HUDEP-2 (cell line): Measurements from ENCODE around the gene LRRFIP1.

Experiments used
- DNase-seq, 76 experiments: peaks; one replicate each; lab custom pipeline; 2025; ENCODE audit not compliant: unreplicated experiment in 76 of 76; lab: John Stamatoyannopoulos, UW

Gene LRRFIP1

DNA sequence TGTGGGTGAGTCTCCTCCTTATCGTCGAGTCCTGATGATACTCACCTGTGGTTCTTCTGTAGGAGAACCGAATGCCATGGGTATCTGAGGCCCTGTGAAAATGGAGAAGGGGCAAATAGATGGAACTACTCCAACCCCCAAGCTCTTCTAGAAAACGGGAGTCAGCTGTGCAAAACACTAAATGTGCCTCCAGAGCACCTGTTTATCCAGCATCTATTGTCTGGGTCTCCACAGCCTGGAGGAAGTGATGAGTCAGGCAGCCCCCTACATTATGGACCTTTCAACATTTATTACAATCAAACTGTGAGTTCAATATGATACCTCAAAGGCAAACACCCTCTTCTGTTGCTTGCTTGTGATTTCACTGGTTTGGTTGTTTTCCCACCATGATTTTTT lies 9.8 kb upstream of the LRRFIP1 start:
- DNase-seq: no peak

DNA sequence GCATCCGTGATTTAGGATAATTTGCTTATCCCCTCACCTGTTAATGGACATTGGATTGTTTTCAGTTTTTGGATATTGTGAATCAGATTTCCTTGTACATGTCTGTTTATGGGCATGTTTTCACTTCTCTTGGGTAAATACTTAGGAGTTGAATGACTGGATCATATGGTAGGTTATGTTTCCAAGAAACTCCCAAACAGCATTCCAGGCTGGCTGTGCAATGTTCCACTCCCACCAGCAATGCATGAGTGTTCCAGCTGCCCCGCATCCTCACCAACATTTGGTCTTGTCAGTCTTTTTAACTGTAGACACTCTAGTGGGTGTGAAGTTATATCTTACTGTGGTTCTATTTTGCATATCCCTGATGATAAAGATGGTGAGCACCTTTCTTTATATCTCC lies 8.9 kb upstream of the LRRFIP1 start:
- no peak for DNase-seq

DNA sequence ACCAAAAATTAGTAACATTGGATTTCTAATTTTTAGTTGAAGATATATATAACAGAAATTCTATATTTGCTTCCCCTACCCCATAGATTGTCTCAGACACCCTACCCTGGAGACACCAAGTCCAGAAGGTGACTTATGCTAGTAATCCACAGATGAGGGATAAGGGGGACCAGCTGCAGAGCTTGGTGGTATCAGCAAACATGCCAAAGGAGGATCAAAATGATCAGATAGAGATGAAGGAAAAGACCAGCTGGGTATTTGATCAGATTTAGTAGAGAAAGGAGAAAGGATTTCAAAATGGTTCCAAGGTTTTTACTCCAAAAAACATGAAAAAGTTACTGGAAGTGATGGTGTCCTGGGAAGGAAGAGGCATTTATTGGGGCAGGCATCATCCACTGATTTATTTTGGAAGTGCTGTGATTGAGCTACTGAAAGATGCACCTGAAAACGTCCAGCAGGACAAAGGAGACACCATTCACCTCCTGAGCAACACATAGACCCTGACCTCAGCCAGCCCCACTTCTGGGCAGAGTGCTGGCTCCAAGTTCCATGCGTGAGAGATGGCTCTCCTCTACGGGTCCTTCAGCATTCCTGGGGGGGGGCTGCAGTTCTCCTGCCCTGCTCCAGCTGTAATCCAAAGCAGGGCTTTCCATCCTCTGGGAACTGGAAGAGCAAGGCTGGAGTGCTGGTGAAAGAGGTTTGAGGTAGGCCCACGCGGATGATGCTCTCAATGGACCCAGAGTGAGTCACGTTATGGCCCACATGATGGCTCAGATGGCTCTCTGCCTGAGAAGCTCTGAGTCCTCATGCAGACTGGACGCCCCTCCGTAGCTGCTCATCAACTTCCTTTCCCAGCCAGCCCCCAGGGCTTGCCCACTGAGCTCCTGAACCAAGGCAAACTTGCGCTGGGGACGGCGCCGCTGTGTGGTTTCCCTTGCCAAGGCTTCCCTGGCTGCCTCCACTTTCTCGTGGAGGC lies 3.7 kb upstream of the LRRFIP1 start:
- DNase-seq: no peak

DNA sequence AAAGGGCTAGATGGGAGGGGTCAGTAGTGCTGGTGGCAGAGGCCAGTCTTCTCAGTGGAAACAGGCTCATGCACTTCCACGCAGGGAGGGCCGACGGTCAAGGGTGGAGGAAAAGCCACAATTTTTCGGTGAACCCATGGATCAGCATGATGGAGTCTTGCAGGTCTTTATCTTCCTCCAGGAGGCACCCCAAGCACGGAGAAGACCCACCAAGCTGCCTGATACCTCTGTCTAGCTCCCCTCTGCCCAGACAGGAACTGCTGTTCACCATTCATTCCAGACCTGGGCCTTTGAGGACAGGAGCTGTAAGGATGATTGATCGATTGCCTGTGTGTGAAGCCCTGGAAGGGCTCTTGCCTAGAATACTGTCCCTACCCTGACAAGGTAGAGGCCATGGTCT lies 2.8 kb upstream of the LRRFIP1 start:
- DNase-seq: no peak

DNA sequence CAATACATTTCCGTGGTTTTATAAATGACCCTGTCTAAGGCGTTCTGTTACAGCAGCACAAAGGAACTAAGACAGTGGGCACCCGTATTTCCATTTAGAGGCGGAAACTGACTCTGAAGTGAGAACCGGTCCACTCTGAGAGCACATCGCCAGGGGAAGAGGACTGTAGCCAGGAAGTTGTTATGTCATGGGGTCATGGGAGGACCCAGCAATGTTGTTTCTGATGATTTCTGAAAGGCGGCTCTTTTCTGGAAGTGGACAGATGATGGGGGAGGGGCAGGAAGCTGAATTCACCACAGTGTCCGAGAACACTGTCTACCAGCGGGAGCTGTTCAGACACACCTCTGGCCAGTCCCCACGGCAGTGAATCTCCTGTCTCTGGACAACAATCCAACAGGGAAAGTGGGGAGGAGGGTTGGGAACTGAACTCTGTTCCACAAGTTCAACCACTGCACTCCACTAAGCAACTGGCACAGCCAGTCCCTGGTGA lies 2.1 kb upstream of the LRRFIP1 start:
- DNase-seq: no peak

DNA sequence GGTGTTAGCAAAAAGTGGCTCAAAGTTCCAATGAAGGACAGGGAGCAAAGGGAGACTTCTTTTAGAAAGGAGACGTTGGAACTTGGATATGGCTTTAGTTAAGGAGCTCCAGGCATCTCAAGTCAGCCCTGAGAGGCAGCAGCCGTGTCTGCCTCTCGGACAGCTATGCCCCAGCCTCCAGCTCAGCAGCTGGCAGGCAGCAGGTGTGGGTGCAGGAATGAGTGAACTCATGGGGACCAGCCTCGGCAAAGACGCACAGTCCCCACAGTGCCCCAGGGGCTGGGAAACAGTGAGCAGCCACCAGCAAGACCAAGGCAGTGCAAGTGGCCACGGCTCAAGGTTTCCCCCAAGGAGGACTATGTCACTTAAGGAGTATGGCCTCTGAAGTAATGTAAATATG lies 1.6 kb upstream of the LRRFIP1 start:
- DNase-seq: no peak

DNA sequence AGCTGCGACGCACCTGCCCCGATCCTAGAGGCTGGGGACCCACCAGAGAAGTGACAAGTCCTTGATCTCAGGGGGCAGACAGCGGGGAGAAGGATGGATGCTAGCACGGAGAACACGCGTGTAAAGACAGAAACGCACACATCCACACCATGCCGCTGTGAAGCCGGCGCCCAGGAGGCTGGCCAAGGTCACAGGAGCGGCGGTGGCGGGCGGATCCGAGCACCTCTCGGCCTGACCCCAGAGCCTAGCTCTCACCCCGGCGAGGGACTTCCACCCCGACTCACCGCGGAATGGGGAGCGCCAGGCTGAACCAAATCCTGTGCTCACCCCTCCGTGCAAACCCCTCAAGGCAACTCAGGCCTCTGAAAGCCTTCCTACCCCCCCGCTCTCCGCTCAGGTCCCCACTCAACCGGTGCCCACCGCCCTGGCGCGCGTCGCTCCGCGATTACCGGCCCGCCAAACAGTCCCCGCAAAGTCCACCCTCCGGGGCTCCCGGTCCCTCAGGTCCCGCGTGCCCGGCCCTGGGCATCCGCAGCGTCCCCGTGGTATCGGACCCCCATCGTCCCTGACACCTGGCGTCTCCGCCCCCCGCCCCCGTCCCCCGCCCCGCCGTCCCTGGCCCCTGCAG lies 460 bp upstream of the LRRFIP1 start:
- DNase-seq: no peak

DNA sequence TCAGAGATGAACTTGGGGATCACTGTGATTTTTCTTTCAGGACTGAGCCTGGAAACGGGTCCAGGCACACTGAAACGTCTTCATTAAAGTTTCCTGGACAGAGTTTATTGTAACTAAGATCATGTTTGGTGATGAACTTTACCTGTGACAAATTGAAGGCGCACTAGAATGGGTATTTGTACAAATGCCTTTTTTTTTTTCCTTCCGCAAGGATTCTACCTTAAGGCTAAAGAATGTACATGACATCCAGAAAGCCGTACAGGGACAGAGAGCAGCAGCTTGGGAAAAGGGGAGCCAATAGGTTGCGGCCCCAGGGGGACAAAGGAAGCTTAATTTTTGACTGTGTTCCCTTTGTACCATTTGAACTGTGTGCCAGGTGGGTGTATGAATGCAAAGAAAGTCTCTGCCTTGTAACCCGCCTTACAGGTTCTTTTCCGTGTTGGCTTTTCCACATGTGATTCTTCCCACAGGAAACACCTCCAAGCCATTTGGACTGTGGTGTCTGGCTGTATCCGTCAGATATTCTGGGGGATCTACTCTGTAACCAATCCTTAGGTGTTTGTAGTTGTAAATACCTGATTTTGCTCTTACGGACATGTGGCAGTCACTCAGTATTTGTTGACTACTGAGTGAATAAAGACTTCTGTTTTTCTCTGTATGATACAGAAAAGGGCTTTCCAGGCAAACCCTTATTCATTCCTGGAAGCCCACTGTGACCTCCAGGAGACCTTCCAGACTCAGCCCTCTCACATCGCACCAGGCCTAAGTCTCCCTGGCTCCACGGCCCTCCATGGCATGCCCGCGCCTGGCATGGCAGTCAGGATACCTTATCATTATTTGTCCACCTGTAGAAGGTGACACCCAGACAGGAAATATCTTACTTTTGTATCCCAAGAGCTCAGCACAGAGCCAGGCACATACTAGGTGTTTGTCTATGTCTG lies 1.1 kb downstream of the LRRFIP1 start:
- DNase-seq: no peak

DNA sequence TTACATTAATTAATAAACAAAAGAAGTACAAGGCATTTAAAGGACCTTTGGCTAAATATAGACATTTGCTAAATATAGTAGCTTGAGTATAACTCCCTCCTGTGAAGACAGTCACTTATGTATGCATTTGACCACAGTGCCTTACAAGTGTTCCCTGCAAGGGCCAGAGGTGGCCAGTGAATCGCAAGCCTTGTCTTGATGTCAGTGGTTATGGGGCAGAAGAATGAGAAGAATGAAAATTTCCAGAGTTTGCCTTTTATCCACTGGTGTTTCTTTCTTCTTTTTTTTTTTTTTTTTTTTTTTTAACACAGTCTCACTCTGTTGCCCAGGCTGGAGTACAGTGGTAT lies 1.8 kb downstream of the LRRFIP1 start:
- no peak for DNase-seq

DNA sequence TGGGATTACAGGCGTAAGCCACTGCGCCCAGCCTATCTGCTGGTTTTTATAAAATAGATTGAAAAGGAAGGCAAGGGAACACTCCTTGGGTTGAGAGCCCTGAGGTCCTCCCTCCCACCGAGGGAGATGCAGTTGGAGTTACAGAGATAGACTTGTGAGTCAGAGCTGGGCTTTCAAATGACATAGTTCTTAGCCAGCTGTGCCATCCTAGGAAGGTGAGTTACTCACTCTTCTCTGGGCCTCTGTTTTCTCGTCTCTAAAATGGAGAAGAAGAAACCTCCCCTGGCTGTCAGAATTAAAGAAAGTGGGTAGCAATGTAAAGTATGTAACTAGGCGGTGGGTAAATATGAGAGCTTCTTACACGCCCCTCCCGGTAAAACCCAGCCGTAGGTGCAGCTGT lies 2.4 kb downstream of the LRRFIP1 start:
- DNase-seq: no peak

DNA sequence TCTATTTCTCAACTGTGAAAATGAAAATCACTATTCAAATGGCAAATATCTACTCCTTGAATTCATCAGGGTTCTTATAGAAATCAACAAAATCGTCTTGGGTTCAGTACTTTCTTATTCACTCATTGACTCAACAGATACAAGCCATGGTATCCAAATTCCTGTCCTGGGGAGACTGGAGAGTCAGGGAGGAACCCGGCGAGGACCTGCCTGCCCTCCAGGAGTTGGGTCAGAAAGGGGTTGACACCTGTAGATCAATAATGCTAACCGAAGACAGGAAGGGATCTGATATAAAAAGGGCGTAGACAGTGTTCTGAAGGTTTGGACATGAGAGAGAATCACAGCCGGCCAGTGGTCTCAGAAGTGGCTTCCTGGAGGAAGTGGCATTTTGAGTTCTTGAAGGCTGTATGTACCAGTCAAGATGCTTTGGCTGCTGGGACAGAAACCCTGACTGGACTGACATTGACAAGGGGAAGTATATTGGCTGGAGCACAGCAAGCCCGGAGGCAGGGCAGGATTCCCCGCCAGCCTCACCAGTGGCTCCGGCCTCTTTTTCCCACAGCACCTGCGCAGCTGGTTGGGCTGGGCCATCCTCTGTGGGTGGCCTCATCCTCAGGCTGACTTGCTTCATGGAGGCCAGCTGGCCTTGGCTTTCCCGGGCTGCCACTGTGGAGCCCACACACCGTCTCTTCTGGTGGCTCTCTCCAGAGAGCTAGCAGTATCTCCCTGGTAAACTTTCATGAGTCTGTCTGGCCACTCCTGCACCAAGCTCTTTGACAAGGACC lies 3.0 kb downstream of the LRRFIP1 start:
- DNase-seq: no peak

DNA sequence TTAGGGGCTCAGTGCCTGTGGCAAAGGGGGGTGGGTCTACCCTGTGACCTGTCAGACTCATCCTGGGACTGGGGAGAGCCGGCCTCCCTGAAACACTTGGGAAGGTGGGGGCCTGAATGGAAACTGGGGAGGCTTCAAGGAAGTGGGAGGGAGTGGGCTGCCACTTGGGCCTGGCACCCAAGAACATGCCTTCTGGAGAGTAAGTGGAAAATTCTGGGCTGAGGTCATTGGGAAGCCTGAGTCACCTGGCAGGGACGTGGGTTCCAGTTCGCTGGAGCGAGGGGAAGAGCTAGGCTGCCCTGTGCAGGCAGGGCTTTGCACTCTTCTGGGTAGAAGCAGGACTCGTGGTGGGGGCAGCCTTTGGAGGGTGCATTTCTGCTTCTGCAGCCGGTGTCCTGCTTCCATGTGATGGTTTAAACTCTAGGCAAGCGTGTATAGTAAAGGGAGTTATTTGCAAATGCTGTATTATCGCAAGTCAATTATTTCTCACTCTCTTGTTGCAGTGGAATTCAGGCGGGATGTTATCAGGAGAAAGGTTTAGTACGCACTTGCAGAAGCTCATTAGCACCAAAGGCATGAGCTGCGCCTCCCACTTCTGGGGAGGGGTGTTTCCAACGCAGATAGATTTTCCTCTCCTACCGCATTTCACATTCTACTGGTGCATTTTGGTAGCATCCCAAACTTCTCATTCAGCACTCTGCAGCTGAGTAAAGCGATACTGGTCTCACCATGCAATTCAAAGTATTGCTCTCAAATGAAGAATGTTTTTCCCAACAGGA lies 3.8 kb downstream of the LRRFIP1 start:
- no peak for DNase-seq

DNA sequence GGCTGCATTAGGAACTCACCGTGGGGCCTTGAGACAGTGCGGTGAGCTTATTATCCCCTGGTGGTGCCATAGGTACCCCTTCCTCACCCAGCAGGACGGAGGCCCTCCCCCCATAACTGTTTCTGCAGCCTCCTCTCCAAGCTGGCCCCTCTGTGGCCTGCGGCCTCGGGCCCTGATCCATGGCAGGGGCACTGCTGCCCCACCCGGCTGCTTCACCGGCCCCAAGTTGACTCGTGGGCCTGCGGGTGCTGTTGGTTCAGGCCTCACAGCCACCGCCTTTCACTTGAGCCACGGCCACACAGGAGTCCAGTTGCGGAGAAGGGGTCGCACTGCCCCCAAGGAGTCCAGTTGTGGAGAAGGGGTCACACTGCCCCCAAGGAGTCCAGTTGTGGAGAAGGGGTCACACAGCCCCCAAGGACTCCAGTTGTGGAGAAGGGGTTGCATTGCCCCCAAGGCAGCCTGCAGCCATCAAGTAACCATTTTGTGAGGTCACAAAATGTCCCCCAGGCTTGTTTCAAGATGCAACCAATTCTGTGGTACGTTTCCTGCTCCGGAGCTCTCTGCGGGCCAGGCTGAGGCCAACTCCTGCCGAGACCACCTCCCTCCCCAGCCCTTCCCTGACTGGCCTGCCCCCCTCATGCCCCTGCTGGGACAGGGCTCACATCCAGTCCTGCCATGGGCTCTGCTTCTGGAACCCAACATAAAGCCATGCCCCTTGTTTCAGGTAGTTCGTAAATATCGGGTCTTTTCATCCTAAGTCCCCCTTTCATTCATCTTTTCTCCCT lies 4.6 kb downstream of the LRRFIP1 start:
- no peak for DNase-seq

DNA sequence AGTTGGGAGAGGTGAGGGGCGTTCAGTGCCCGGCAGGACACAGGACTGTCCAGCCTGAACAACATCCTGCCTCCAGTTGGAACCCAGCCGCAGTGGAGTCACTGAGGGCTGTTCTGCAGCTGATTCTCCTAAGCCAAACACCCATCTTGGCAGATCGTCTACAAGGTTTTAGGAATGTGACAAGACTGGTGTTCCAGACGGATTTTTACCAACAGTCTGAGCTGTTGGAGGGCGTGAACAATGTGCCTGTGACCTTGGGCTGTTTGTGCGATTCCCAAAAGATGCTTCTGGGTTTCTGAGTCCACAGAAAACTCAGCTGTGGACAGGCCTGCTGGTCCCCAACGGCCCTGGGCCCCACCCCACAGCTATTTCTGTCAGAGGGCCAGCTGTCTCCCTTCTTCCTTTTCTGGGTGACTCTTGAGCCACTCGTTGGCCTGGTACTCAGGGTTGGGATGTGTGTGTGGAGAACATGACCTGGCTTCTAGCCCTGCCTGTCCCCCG lies 5.7 kb downstream of the LRRFIP1 start:
- DNase-seq: no peak

DNA sequence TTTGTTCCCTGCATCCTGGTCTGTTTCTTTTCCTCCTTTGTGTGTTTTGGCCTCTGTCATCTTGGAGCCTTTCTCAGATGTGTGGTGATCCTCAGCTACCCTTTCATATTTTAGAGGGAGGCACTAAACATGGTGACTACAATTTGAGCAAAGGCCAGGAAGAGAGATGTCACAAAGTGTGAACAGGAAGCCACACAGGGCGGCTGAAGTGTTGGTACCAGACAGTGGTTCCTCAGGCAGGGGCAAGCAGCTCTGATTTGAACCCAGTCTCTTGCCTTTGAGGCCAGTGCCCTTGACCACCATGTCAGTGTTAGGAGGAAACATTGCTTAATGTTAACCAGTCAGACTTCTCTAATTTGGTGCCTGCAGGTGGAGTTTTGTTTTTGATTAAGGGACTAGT lies 9.2 kb downstream of the LRRFIP1 start:
- DNase-seq: no peak

DNA sequence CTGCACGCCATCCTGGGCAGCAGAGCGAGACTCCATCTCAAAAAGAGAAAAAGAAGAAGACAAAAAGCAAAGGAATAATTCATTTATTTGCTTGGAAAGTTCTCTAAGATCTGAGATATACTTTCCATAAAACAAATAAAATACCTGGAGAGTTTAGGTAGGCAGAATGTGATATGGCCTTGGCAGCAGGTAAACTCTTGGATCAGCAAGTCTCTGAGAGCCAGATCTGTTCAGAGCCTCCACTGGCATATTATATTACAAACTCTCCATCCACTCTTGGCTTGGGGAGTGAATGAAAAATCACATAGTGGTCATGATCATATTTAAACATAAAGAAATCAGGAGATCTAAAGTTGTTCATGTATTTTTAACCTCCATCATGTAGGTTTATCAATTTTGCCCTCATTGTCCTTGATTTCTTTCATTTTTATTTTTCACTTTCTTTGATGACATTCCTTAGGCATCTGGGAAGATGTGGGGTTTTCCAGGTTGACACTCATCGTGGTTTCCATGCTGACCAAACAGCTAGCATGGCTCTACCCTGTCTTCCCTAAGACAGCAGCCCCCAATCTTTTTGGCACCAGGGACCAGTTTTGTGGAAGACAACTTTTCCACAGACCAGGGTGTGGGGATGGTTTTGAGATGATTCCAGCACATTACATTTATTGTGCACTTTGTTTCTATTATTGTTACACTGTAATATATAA lies 10.2 kb downstream of the LRRFIP1 start:
- DNase-seq: no peak

DNA sequence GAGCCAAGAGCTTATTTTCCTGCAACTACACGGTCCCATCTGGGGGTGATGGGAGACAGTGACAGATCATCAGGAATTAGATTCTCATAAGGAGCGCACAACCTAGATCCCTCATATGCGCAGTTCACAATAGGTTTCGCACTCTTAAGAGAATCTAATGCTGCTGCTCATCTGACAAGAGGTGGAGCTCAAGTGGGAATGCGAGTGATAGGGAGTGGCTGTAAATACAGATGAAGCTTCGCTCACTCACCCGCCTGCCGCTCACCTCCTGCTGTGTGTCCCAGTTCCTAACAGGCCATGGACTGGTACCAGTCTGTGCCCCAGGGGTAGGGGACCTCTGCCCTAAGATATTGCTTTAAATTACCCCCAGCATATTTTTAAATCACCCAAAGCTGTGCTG lies 10.8 kb downstream of the LRRFIP1 start:
- DNase-seq: no peak
